Smooth muscle cell of the brain vasculature (primary cell): Measurements from ENCODE around the gene GUCA2B.

Experiments used
- DNase-seq: peaks from one replicate; pipeline ENCODE4 v3.0.0-alpha.2; 2012; ENCODE audit warnings: low read depth, low spot score

GUCA2B gene

DNA sequence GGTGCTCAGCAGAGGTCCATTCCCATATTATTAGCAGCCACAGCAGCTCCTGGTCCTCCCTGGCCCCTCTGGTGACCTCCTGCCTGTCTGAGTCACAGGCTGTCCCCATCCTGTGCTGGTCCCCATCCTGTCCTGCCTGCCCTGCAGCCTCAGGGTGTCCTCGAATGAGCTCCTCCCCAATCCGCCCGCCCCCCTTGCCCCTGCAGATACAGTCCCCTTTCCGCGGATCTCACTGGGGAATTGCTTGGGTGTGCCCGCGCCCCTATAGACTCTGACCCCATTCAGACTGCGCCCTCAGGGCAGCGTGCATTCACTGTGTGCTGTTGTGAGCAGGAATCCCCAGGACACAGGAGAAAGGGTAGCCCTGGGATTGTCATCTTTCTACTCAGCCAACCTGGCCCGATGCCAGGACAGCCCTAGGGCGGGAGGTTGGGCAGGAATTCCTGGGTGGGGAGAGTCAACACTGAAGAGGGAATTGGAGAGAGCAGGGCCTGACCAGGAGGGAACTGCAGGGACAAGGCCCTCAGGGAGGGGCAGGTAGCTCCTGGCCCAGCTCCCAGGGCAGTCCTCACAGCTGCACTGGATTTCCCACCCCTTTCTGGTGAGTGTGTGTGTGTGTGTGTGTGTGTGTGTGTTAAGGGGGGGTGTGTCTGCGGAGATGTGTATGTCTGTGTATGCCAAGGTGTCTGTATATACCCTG, 12.5 kb downstream of the GUCA2B start:
- DNase-seq = no peak

DNA sequence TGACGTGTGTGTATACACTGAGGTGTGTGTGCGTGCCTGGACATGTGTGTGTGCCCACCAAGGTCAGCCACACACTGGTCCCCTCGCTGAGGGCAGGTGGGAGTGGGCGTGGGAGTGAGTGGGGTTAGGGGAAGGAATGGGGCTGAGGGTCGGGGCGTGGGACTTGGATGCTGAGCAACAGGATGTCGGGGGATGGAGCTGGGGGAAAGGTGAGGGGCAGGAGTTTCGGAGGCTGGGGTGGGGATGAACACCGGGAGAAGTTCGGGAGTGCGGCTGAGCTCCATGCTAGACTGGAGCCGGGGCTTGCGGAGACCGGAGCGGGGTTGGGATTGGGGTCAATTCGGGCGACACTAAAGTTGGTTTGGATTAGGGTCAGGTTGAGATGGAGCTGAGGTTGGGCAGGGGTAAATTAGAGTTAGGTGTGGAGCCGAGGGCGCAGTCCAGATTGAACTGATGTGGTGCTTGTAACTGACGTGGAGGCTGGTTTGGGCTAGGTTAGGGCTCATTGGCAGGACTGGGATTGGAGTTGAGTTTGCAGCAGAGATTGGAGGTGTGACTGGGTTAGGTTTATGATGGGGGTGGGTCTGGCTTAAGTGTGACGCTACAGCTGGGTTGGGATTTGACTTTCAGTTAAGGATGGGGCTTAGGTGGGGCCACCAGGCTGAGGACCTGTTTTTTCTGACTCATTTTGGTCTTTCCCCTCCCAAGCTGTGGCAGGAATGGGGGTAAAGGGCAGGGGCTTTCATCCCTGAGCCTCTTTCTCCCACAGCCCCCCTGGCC, 14.6 kb downstream of the GUCA2B start:
- no peak for DNase-seq

DNA sequence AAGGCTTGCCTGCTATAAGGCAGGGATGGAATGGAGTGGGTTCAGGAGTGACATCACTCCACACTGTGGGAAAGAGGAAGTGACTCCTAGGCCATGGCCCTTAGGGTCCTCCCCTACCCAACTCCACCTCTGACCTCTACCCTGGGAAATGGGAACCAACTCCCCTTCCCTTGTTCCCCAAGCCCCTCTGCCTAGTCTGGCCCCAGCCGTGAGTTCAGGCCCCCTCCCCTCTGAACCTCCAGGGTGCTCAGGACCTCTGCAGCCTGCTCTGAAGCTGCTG, 15.1 kb downstream of the GUCA2B start:
- no peak for DNase-seq

DNA sequence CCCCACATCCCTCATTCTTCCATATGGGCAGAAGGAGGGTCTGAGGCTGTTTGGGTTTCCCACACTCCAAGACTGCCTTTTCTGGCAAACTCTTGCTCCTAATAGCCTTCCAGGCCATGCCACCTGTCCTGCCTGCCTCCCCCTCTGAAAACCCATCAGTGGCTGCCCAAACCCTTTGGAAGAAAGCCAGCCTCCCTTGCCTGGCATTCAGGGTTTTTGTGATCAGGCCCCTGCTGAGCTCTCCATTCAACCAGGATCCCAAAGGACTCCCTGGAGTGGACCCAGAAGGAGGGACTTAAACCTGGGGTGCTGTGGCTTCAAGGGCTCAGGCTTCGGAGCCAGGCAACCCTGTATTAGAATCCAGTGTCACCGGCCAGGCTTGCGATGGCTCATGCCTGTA, 15.6 kb downstream of the GUCA2B start:
- no peak for DNase-seq

DNA sequence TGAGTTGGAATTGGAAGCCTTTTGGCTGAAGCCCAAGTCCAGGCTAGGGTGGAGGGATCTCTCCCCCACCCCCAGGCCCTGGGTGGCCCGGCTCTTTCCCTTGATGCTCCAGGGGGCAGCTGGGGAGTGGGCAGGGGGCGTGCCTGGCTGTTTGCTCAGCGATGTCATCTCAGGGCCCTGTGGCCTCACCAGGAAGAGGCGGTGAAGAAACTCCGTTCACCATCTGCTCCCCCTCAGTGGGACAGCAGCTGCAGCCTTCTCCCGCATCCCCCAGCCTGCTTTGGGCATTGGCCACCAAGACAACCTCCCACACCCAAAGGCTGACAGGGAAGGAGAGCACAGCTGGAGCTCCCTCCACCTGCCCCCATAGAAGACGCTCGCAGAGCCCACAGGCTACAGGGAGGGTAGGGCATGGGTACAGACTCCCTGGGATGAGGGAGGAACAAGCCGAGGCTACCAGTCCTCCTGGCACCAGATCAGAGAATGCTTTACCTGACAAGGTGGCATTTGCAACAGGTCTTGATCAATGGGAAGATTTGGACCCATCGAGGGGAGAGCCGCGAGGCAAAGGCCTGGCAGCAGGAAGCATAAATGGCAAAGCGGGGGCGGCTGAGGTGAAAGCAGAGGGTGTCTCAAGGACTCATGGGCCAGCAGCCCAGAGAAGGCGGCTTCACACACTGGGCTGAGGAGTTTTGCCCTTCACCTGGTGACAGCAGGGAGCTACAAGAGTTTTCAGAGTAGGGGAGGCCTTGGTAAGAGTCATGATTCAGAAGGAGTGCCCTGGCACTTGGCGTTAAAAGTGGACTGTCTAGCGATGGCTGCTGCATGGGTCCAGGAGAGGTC, 17.8 kb downstream of the GUCA2B start:
- no peak for DNase-seq

DNA sequence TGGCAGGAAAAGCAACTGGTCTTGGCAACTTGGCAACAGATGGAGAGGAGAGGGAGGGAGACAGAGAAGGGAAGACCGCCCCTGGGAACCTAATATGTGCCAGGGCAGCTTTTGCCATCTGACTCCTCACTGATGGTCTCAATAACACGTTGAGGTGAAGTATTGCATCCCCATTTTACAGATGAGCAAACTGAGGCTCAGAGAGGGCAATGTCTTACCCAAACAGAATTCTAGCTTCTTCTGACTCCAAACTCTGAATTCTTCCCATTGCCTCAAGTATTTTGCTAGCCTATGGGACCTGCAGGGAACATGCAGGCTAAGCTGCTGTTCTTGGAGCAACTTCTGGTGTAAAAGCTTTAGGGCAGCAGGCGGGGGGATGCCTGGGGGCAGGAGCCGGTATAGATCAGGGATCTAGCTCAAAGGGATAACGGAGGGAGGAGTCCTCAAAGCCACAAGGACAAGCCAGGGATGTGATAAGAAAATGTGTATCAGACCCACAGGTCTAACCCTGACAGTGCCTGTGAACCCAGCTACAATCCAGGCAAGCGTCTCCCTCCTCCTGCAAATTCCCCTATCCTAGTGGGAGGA, 18.6 kb downstream of the GUCA2B start:
- DNase-seq = no peak

DNA sequence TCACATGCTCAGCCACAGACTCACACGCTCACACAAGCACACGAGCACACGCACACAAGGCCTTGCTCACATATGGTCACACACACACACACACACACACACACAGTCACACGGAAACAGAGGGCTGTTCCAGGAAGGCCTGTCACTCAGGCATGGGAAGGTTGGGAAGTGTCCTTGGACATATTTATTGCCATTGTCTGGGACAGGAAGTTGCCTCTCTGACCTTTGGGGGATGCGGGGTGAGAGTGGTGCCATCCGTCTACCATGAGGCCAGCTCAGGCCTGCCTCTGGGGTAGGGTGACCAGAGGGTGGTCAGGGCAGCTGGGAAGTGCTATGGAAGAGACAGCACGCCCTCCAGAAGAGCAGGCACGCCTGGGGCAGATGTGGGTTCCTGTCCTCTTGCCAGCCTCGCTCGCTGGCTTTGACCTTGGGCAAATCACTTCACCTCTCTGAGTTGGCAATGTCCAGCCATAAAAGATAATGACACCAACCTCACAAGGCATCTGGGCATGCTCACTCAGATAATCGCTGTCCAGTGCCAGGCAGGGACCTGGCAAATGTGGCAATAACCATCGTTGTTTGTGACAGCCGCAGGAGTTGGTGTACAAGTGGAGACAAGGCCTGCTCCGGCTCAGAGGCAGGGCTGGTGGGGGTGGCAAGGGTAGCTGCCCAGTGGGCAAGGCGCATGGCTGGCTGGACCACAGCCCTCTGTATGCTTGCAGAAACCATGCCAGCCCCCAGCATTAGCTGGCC, 19.3 kb downstream of the GUCA2B start:
- no peak for DNase-seq

DNA sequence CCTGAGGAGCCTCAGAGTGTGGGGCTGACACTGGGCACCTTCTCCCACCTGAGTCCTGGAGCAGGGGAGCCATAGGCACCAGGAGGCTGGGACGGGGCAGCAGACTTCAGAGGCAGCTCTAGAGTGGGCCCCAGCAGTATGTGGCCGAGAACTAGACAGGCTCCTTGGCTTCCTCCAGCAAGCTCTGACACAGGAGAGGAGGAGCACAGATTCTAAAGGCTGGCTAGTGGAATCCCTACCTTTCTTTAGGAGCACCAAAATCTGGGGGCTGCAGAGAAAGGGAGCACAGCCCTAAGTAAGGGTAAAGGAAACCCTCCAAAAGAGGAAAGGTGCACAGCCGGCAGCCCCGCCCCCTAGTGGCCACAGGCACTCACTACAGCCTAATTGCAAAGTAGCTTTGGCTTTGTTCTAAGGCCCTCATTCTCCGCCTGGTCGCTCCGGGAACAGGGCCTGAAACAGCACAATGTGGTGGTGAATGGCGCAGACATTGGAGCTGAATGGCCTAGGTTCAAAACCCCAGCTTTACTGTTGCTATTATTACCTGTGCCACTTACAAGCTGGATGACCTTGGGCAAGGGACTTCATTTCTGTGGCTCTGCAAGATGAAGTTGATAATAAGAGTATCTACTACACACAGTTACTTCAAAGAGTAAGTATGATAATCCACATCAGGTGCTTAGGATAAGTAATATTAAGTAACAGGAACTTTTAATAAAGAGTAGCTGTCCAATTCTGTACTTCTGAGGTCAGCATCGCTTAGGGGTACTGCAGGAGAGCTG, 20.1 kb downstream of the GUCA2B start:
- no peak for DNase-seq

DNA sequence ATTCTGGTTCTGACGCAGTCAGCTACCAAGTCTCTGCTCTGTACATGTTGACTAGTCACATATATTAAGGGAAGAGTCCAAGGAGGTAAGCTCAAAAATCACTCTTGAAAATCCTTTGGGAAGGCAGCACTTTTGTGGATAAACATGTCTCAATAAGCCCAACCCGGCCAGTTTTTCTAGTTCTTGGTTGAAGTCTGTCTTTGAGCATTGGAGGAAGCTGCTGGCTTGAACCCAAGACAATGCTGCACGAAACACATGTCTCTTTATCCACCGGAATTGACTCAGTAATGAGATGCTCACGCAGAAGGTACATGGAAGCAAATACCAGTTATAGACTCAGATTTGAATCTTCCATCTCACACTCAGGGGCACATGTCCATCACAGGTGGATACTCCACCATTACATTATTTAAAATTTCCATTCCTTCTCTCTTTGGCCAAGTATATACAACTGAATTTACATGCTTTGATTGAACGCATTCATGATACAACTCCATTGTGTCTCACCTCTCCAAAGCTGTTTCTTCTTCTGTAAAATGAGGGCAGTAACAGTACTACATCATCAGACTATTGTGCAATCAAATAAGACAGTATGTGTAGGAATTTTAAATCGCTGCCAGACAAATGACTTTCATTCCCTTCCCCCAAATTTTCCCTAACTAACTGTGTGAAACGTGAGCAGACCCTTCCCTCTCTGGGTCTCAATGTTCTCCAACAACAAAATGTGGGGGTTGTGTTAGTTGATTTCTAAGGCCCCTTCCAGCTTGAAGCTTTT, 20.9 kb downstream of the GUCA2B start:
- no peak for DNase-seq

DNA sequence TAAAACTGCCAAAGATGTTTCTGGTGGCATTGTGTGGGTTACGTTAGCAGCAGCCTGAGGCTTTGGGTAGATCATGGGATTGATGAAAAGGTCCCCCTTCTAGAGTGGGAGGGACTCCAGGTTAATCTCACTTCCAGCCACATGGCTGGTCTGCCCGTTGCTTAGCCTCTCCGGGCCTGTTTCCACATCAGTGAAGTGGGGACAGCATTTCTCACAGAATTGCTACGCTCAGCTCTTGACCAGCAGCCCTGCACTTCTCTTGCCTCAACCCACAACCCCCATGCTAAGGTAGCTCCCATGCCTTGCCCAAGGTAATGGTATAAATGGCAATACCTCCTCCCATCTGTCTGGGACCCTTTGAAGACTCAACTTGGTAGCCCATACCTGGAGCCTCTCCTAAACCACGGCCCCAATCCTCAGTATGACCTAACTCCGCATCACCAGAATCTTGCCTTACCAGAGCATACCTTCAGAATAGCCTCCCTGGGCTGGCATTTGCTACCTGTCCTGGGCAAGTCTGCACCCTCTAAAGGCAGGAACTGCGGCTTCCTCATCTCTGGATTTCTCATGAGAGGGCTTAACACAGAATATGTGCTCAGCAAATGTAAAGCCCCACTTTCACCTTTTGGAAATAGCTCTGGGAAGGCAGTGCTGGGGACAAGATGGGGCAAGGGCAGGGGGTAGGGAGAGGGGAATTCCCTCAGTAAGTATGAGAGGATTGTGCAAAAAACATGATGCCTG, 22.3 kb downstream of the GUCA2B start:
- no peak for DNase-seq

DNA sequence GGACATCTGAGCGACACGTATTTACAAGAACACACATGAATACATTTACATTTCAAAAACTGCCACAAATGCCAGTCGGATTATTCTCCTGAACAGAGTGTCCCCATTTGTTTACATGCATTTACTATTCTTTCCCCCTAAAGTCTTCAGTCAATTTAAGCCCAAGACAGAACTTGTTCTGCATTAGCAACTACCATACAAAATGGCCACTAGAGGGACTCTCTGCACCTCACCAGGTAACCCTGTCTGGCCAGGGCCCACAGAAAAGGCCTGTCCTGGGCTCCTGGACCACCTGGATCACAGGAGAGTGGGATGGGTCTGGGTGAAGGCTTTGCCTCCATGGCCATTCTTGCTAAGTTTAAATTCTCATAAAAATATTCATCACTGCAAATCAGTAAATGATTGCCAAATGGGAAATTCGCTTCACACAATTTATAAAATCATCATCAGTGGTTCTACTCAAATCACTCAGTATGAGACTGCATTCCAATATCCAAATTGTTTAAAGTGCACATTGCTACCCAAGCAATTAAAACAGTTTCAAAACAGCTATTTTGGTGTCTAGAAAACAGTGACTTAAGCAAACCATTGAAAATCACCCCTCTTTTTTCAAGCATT, 23.8 kb downstream of the GUCA2B start:
- DNase-seq = no peak

DNA sequence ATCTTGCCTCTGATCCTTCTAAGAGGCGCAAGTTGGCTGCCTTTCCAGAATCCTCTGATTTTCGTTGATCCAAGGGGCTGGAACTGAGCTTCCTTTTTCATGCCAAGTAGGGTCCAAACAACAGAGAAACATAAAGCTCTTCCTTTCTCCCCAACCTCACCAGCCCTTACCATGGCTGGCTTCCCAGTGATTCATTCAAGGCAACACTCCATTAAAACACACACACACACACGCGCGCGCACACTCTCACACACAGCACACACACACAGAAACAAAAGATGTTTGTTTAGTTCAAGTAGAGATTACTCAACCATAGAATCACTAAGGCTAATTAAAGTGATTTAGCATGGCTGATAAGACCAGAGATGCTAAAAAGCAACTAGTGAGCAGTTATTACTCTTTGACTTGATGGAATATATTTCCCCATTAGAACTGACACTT, 24.4 kb downstream of the GUCA2B start:
- no peak for DNase-seq

DNA sequence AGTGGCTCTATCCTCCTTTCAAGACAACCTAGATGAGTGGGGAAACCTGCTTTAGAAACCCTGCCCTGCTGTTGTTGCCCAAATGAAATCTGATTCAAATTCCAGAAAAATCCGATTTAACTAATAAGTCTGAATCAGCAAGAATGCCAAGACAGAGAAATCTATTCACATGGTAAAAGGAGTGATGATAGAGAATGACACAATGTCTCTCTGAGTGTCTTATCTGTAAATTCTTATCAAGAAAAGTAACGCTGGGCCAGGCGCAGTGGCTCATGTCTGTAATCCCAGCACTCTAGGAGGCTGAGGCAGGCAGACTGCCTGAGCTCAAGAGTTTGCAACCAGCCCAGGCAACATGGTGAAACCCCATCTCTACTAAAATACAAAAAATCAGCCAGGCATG, 25.0 kb downstream of the GUCA2B start:
- DNase-seq = no peak

DNA sequence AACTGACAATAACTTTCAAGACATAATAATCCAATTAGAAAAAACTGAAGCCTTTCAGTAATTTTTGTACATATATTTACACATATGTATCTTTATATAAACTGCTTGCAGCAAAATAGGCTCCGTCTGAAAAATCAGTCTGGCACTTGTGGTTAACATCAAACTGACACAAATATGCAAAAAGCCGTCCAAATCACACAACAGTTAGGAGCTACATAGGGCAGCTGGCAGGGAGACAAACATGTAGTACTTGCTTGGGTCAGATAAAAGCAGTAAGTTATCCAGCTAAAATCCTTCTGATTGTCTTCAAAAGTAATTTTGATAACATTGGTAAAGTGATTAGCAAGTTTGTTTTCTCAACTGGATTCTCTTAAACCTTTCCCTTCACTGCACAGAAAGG, 26.1 kb downstream of the GUCA2B start:
- DNase-seq = no peak

DNA sequence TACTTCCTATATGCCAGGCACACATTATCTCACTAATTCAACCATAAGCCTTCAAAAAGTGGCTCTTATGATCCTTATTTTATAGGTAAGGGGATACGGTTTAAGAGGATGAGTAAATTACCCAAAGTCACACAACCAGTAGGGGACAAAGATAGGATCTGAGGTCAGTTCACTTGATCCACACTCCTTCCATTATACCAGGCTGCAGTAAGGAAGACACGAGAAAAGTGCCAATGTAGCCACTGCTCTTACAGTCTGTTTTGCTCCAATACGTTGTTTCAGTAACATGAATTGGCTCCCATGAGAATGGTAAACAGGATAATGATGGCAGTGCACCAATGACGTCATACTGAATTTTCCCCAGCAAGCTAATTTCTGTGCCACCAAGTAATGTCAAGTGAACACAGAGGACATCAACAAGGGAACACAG, 26.7 kb downstream of the GUCA2B start:
- no peak for DNase-seq

DNA sequence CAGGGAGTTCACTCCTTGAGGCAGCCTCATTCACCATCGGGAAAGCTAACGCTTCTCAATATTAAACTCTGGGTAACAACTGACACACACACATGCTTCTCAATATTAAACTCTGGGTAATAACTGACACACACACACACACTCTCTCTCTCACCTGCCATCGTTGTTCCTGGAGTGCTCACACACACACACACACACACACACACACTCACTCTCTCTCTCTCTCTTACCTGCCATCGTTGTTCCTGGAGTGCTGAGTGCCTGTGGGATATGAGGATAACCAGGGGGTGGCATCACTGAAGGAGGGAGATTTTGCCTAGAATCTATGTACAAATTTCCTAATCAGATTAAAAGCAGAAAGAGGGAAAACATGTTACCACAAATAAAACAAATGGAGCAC, 28.5 kb downstream of the GUCA2B start:
- no peak for DNase-seq

DNA sequence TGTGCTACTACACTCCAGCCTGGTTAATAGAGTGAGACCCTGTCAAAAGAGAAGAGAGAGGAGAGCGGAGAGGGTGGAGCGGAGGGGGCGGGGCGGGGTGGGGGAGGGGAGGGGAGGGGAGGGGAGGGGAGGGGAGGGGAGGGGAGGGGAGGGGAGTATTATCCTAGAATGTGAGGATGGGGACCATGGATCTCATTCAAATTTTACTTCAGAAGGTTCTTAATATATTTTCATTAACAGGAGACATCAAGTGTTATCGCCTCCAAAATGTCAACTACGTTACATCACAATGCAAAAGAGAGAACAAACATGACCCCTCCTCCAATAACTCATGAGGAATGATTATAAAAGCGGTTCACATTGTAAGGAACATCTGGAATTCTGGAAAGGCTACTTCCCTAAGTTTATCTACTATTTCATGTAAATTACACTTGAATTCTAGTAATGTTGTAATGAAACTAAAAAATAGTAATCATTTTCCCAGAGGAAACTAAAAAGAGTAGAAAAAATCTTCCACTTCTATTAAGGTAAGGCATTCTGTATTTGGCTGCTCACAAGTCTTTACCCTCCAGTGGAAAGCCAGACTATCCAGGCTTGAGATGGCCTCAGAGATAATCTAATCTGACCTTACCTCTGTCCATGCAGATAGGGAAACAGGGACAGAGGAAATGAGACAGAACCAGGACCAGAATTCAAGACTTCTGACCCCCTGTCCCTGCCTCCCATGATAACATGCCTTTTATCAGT, 30.2 kb downstream of the GUCA2B start:
- no peak for DNase-seq

DNA sequence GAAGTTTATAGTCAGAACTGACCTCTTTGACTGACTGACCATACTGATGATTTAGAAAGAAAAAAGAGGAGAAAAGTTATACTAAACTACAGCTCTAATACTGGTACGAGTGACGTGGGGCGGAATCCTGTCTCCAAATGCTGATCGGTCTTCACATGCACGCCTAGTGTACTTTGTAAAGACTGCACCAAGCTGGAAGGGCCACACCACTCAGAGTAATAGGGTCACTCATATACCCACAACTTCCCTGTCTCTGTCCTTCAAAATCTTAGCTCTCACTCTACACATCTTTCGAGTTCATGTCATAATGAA, 30.7 kb downstream of the GUCA2B start:
- DNase-seq = no peak
